Measurements from ENCODE around the gene MSANTD1.
A peak's percentile ranks its signal among the peaks of the same experiment; 100 is the strongest.

MSANTD1 gene

DNA sequence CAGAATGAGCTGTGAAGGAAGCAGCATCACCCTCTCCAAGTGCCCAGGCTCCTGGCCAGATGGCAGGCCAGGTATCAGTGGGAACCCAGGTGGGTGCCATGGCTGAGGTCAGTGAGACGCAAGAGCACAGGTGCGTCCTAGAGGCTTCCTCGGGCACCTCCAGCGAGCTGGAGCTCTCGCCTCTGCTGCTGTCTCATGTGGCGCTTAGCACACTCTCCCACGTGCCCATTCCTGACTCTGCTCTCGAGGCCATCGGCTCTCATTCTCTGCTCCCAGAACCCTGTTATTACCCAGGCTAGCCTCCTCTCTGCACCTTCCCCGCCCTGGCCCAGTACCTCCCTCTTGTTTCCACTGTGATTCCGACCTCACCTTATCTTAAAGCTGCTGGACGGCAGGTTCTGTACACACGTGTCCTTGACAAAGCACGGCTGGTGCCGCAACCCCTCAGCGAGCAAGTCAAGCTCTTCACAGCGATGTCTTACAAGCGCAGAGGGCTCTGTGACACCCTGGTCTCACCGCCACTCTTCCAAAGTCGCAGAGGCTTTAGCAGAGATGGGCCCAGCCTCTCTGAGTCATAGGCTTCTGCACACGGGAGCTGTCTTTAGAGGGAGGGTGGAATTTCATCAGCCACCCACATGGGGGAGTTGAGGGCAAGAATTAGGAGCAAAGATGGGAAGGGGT lies 15.4 kb upstream of the MSANTD1 start:
- Histone ChIP-seq H3K4me3 (ENCODE audit: insufficient read depth in 1 of 2, low read depth in 1 of 2, low read length in 2 of 2) (no peak overlapping the region), H2AFZ (ENCODE audit: low read depth, low read length) (no peak overlapping the region), H4K8ac (ENCODE audit: low read length) (no peak overlapping the region), H3K79me1 (replicated peaks; ENCODE audit: low read length, poor library complexity, severe bottlenecking) (peaks cover 4% of the 10 kb centered on the region), H2BK12ac (ENCODE audit: low read length in 2 of 2) (no peak overlapping the region), H3K27ac (ENCODE audit: low read length, poor library complexity, severe bottlenecking) (no peak overlapping the region), H3K4ac (ENCODE audit: low read depth in 1 of 2, low read length in 2 of 2) (no peak overlapping the region), H3K36me3 (ENCODE audit: control insufficient read depth in 1 of 2, insufficient read depth in 2 of 2, low read depth in 1 of 2, low read length in 2 of 2) (peaks cover 95% of the 10 kb centered on the region in 2 experiments), H3K27me3 (ENCODE audit: control insufficient read depth in 1 of 2, insufficient read depth in 1 of 2, low read length in 2 of 2) (no peaks in the 10 kb centered on the region), H4K91ac (ENCODE audit: low read length) (no peak overlapping the region), H3K18ac (ENCODE audit: low read depth in 1 of 2, low read length in 2 of 2) (no peak overlapping the region), H3K4me1 (ENCODE audit: control insufficient read depth, insufficient read depth, low read depth, low read length) (peaks cover 1% of the 10 kb centered on the region), H3K23ac (ENCODE audit: low read length in 2 of 2) (no peak overlapping the region), H2BK15ac (ENCODE audit: low read depth, poor library complexity, severe bottlenecking) (no peak overlapping the region), H2BK5ac (ENCODE audit: low read depth, low read length, poor library complexity, severe bottlenecking) (no peak overlapping the region), H2AK5ac (ENCODE audit: low read length, severe bottlenecking) (no peak overlapping the region), H3K9ac (ENCODE audit: low read length) (no peak overlapping the region), H3K14ac (ENCODE audit: low read length in 2 of 2) (no peak overlapping the region), H2BK120ac (ENCODE audit: low read depth, low read length) (no peak overlapping the region), H3K4me2 (ENCODE audit: low read length, poor library complexity, severe bottlenecking) (no peak overlapping the region), H3K9me3 (ENCODE audit: control insufficient read depth, low read length) (no peaks in the 10 kb centered on the region)
- 89% methylated on average over 21 of the region's 21 CpGs for WGBS
- peak; percentile 12 for DNase-seq

GRCh38 chr4:3234171-3235029 lies 14.6 kb upstream of the MSANTD1 start:
- Histone ChIP-seq H3K14ac (ENCODE audit: low read length in 2 of 2) (no peak overlapping the region), H3K79me1 (replicated peaks; ENCODE audit: low read length, poor library complexity, severe bottlenecking) (peaks cover 4% of the 10 kb centered on the region), H4K91ac (ENCODE audit: low read length) (no peak overlapping the region), H3K4me2 (ENCODE audit: low read length, poor library complexity, severe bottlenecking) (no peak overlapping the region), H2BK15ac (ENCODE audit: low read depth, poor library complexity, severe bottlenecking) (no peak overlapping the region), H3K23ac (ENCODE audit: low read length in 2 of 2) (no peak overlapping the region), H3K9ac (ENCODE audit: low read length) (no peak overlapping the region), H2AFZ (ENCODE audit: low read depth, low read length) (no peak overlapping the region), H4K8ac (ENCODE audit: low read length) (no peak overlapping the region), H2AK5ac (ENCODE audit: low read length, severe bottlenecking) (no peak overlapping the region), H2BK12ac (ENCODE audit: low read length in 2 of 2) (no peak overlapping the region), H2BK5ac (ENCODE audit: low read depth, low read length, poor library complexity, severe bottlenecking) (no peak overlapping the region), H3K4me1 (ENCODE audit: control insufficient read depth, insufficient read depth, low read depth, low read length) (peaks cover 1% of the 10 kb centered on the region), H3K4me3 (ENCODE audit: insufficient read depth in 1 of 2, low read depth in 1 of 2, low read length in 2 of 2) (no peak overlapping the region), H3K9me3 (ENCODE audit: control insufficient read depth, low read length) (no peaks in the 10 kb centered on the region), H2BK120ac (ENCODE audit: low read depth, low read length) (no peak overlapping the region), H3K4ac (ENCODE audit: low read depth in 1 of 2, low read length in 2 of 2) (no peak overlapping the region), H3K27ac (ENCODE audit: low read length, poor library complexity, severe bottlenecking) (no peak overlapping the region), H3K18ac (ENCODE audit: low read depth in 1 of 2, low read length in 2 of 2) (no peak overlapping the region), H3K36me3 (ENCODE audit: control insufficient read depth in 1 of 2, insufficient read depth in 2 of 2, low read depth in 1 of 2, low read length in 2 of 2) (peaks cover 93 to 95% of the 10 kb centered on the region in 2 experiments), H3K27me3 (ENCODE audit: control insufficient read depth in 1 of 2, insufficient read depth in 1 of 2, low read length in 2 of 2) (no peaks in the 10 kb centered on the region)
- WGBS: 95% methylated on average over 23 of the region's 23 CpGs
- no peak for DNase-seq

DNA sequence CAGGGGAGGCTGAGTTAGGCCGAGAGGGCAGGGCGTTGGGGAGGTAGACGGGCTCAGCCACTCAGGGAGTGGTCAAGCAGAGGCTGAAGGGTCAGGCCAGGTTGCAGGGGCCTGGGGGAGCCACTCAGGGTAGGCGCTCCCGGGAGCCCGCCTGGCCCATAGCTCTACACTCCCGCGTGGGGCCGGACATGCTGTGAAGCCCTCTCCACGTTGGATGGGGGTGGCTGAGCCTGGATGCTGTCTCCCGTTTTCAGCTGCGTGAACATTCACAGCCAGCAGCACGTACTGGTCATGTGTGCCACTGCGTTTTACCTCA lies 14.0 kb upstream of the MSANTD1 start:
- Histone ChIP-seq H3K4me1 (ENCODE audit: control insufficient read depth, insufficient read depth, low read depth, low read length) (peaks cover 5% of the 10 kb centered on the region), H2BK120ac (ENCODE audit: low read depth, low read length) (no peak overlapping the region), H3K23ac (ENCODE audit: low read length in 2 of 2) (no peak overlapping the region), H4K8ac (ENCODE audit: low read length) (no peak overlapping the region), H3K9me3 (ENCODE audit: control insufficient read depth, low read length) (no peaks in the 10 kb centered on the region), H3K14ac (ENCODE audit: low read length in 2 of 2) (no peak overlapping the region), H3K36me3 (ENCODE audit: control insufficient read depth in 1 of 2, insufficient read depth in 2 of 2, low read depth in 1 of 2, low read length in 2 of 2) (peaks cover 93 to 95% of the 10 kb centered on the region in 2 experiments), H2BK5ac (ENCODE audit: low read depth, low read length, poor library complexity, severe bottlenecking) (no peak overlapping the region), H3K18ac (ENCODE audit: low read depth in 1 of 2, low read length in 2 of 2) (no peak overlapping the region), H3K4me3 (ENCODE audit: insufficient read depth in 1 of 2, low read depth in 1 of 2, low read length in 2 of 2) (no peak overlapping the region), H3K9ac (ENCODE audit: low read length) (no peak overlapping the region), H3K27me3 (ENCODE audit: control insufficient read depth in 1 of 2, insufficient read depth in 1 of 2, low read length in 2 of 2) (no peaks in the 10 kb centered on the region), H4K91ac (ENCODE audit: low read length) (no peak overlapping the region), H2AFZ (ENCODE audit: low read depth, low read length) (no peak overlapping the region), H3K79me1 (replicated peaks; ENCODE audit: low read length, poor library complexity, severe bottlenecking) (peaks cover 4% of the 10 kb centered on the region), H2BK15ac (ENCODE audit: low read depth, poor library complexity, severe bottlenecking) (no peak overlapping the region), H3K4me2 (ENCODE audit: low read length, poor library complexity, severe bottlenecking) (no peak overlapping the region), H2BK12ac (ENCODE audit: low read length in 2 of 2) (no peak overlapping the region), H3K27ac (ENCODE audit: low read length, poor library complexity, severe bottlenecking) (no peak overlapping the region), H3K4ac (ENCODE audit: low read depth in 1 of 2, low read length in 2 of 2) (no peak overlapping the region), H2AK5ac (ENCODE audit: low read length, severe bottlenecking) (no peak overlapping the region)
- no peak for DNase-seq
- WGBS: 96% methylated on average over 14 of the region's 14 CpGs

DNA sequence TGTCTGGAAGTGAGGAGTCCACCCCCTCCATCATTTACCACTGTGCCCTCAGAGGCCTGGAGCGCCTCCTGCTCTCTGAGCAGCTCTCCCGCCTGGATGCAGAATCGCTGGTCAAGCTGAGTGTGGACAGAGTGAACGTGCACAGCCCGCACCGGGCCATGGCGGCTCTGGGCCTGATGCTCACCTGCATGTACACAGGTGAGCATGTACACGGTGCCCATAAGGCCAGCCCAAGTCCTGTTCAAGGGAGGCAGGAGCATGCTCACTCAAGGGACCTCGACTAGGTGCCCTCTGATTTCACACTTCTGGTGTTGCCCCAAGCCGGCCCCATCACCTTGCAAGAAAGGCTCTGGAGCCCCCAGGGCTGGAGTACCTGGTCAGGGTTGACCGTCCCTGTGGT lies 13.4 kb upstream of the MSANTD1 start:
- Histone ChIP-seq H3K18ac (ENCODE audit: low read depth in 1 of 2, low read length in 2 of 2) (no peak overlapping the region), H3K23ac (ENCODE audit: low read length in 2 of 2) (no peak overlapping the region), H3K9ac (ENCODE audit: low read length) (no peak overlapping the region), H3K4ac (ENCODE audit: low read depth in 1 of 2, low read length in 2 of 2) (no peak overlapping the region), H2BK15ac (ENCODE audit: low read depth, poor library complexity, severe bottlenecking) (no peak overlapping the region), H4K91ac (ENCODE audit: low read length) (no peak overlapping the region), H2BK5ac (ENCODE audit: low read depth, low read length, poor library complexity, severe bottlenecking) (no peak overlapping the region), H3K4me1 (ENCODE audit: control insufficient read depth, insufficient read depth, low read depth, low read length) (peaks cover 6% of the 10 kb centered on the region), H3K36me3 (ENCODE audit: control insufficient read depth in 1 of 2, insufficient read depth in 2 of 2, low read depth in 1 of 2, low read length in 2 of 2) (peaks cover 93 to 95% of the 10 kb centered on the region in 2 experiments), H3K4me2 (ENCODE audit: low read length, poor library complexity, severe bottlenecking) (no peak overlapping the region), H2AFZ (ENCODE audit: low read depth, low read length) (no peak overlapping the region), H3K27ac (ENCODE audit: low read length, poor library complexity, severe bottlenecking) (no peak overlapping the region), H3K14ac (ENCODE audit: low read length in 2 of 2) (no peak overlapping the region), H3K79me1 (replicated peaks; ENCODE audit: low read length, poor library complexity, severe bottlenecking) (peaks cover 4% of the 10 kb centered on the region), H2BK12ac (ENCODE audit: low read length in 2 of 2) (no peak overlapping the region), H2BK120ac (ENCODE audit: low read depth, low read length) (no peak overlapping the region), H3K27me3 (ENCODE audit: control insufficient read depth in 1 of 2, insufficient read depth in 1 of 2, low read length in 2 of 2) (no peaks in the 10 kb centered on the region), H3K9me3 (ENCODE audit: control insufficient read depth, low read length) (no peaks in the 10 kb centered on the region), H2AK5ac (ENCODE audit: low read length, severe bottlenecking) (no peak overlapping the region), H4K8ac (ENCODE audit: low read length) (no peak overlapping the region), H3K4me3 (ENCODE audit: insufficient read depth in 1 of 2, low read depth in 1 of 2, low read length in 2 of 2) (no peak overlapping the region)
- WGBS: 96% methylated on average over 11 of the region's 11 CpGs
- no peak for DNase-seq

Data from mesenchymal stem cell (in vitro differentiated cells and primary cell).